Epithelial cell of proximal tubule (primary cell): ENCODE data around the gene STARD10. TPM values are rescaled to one million over a fixed set of nuclear protein-coding genes. Genes with fewer than 3 reads are reported as not detected.
A peak's percentile ranks its signal among the peaks of the same experiment; 100 is the strongest.

Experiments used
- DNase-seq: peaks from one replicate; pipeline ENCODE4 v3.0.0-alpha.2; 2011; ENCODE audit warnings: low read depth
- H3K4me3 ChIP-seq: 2 replicates; pipeline ENCODE4 v1.5.1; 2011; ENCODE audit warnings: low read depth, mild to moderate bottlenecking, low read length
- CTCF ChIP-seq: conservative IDR thresholded peaks from 2 replicates; pipeline ENCODE4 v1.5.1; 2012; ENCODE audit warnings: low read depth, mild to moderate bottlenecking, low read length
- total RNA-seq: library from RNA; depleted of rRNA; stranded (reverse); fragments of >200 nt; gene quantifications from 2 replicates; pipeline ENCODE4 v1.2.3, GENCODE V29; 2015

Gene STARD10
- total RNA-seq, 1 donor from 2014 or later = 54.8 TPM

- no peak for TF ChIP-seq CTCF
- H3K4me3 ChIP-seq = no peak overlapping the region
- no peak for DNase-seq
Observed at GRCh38 chr11:72726266-72727220, 67.3 kb downstream of the STARD10 start.

- no peak overlapping the region for H3K4me3 ChIP-seq
- DNase-seq = no peak
- no peak for TF ChIP-seq CTCF
Observed at GRCh38 chr11:72725724-72726028, 68.2 kb downstream of the STARD10 start.

GRCh38 chr11:72724851-72725723 is 68.8 kb downstream of the STARD10 start:
- no peak overlapping the region for H3K4me3 ChIP-seq
- no peak for DNase-seq
- peak; percentile 94 for TF ChIP-seq CTCF

DNA sequence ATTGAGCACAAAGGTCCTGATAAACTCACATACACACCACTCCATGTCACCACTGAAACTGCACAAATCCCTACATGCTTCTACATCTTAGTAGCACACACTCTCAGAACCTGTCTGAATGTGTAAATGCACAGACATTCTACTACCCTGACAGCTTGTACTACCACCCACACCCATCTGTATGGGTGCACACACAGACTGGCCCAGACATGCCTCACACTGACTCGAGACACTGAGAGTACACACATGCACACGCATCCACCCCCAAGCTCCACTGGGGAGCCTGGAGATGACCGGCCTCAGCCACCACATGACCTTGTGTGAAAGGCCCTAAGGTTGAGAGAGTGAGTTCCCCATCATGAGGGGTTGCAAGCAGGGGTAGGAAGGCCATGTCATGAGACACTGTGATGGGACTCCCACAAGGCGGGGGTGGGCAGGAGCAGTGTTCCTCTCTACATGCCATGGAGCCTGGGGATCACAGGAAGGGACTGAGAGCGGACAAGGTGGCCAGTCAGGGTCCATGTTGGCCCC is 69.8 kb downstream of the STARD10 start:
- no peak overlapping the region for H3K4me3 ChIP-seq
- no peak for DNase-seq
- TF ChIP-seq CTCF = no peak

- no peak for TF ChIP-seq CTCF
- DNase-seq = peak; percentile 40
Observed at GRCh38 chr11:72723508-72723907, 70.3 kb downstream of the STARD10 start.

GRCh38 chr11:72722050-72722748 is 71.6 kb downstream of the STARD10 start:
- peak overlapping the region; percentile 71 for H3K4me3 ChIP-seq
- TF ChIP-seq CTCF = no peak
- DNase-seq = peak; percentile 49

More at GRCh38 chr11:72723508-72723907, 70.3 kb downstream of the STARD10 start:
- H3K4me3 ChIP-seq = no peak overlapping the region
